K562 (cell line): ENCODE data around the gene ETHE1. TPM values are rescaled to one million over a fixed set of nuclear protein-coding genes. Genes with fewer than 3 reads are reported as not detected.

Source experiments
- ATAC-seq: fragments of 200-7000 bp; cut with Tn5 transposase; 3 replicates; pipeline ENCODE4 v1.9.1; 2020; ENCODE audit warnings: moderate library complexity
- BruUV-seq: library from RNA; stranded (reverse); fragments of 400-500 nt; replicated peaks from 2 replicates; lab custom pipeline; 2021; lab: Mats Ljungman, UMichigan
- CTCF ChIA-PET: fragments of 300-600 bp; formaldehyde crosslinking; extraction: SDS; loops from one replicate; lab custom pipeline; 2021; ENCODE audit warnings: low intra/inter-chr PET ratio; lab: Yijun Ruan, JAX
- POLR2A ChIA-PET: fragments of 300-600, 350-650 bp; sonication (Branson Sonifier 250); formaldehyde crosslinking; extraction: SDS; loops from one replicate; lab custom pipeline; 2021; ENCODE audit warnings: antibody characterized with exemption, inconsistent platforms; lab: Yijun Ruan, JAX
- DNase-seq, 4 experiments: peaks; one replicate each; pipeline versions ENCODE4 v3.0.0 to v3.0.0-alpha.2; 2011 to 2018; ENCODE audit warnings: low spot score in 3 of 4, mixed read lengths in 3 of 4; ENCODE audit errors: extremely low read depth in 1 of 4
- FAIRE-seq: peaks from 2 replicates; lab custom pipeline; 2011; peaks lifted over from hg19 to GRCh38; lab: Jason Lieb, UNC
- H2AFZ ChIP-seq: 2 replicates; pipeline ENCODE4 v1.6.0; 2011; ENCODE audit warnings: low read depth, low read length, control low read depth, inconsistent platforms
- H3K27ac ChIP-seq: fragments of 200-600 bp; 3 replicates; pipeline ENCODE4 v1.8.0; 2011; ENCODE audit warnings: low read depth, mild to moderate bottlenecking, control low read depth, inconsistent platforms, low read length, moderate library complexity, mixed read lengths; ENCODE audit errors: extremely low read depth
- H3K27me3 ChIP-seq, 2 experiments: fragments of 300-600 bp in 1 of 2; 2 replicates in 1 of 2; 3 replicates in 1 of 2; pipeline versions ENCODE4 v1.6.0 to v1.8.0; 2011; ENCODE audit warnings: inconsistent platforms in 2 of 2, low read length in 2 of 2, mild to moderate bottlenecking in 1 of 2, mixed read lengths in 1 of 2, moderate library complexity in 1 of 2; ENCODE audit not compliant: control insufficient read depth in 2 of 2, insufficient read depth in 2 of 2
- H3K36me3 ChIP-seq: fragments of 300-600 bp; 3 replicates; pipeline ENCODE4 v1.8.0; 2011; ENCODE audit warnings: mild to moderate bottlenecking, low read length, inconsistent platforms; ENCODE audit not compliant: control insufficient read depth, insufficient read depth
- H3K4me1 ChIP-seq, 2 experiments: fragments of 200-600 bp in 1 of 2; replicated peaks in 1 of 2; 2 replicates in 1 of 2; 3 replicates in 1 of 2; pipeline versions ENCODE4 v1.5.1 to v1.8.0; 2011; ENCODE audit warnings: inconsistent platforms in 2 of 2, low read length in 2 of 2, mild to moderate bottlenecking in 1 of 2, mixed read lengths in 1 of 2, moderate library complexity in 1 of 2; ENCODE audit not compliant: control insufficient read depth in 2 of 2, insufficient read depth in 2 of 2
- H3K4me2 ChIP-seq: 2 replicates; pipeline ENCODE4 v1.6.1; 2011; ENCODE audit warnings: low read length, control low read depth, inconsistent platforms, mixed read lengths; ENCODE audit not compliant: insufficient read depth
- H3K4me3 ChIP-seq: fragments of 200-600 bp; sonication (generic), shearing (Covaris generic); 2 replicates; pipeline ENCODE4 v1.5.1; 2016; ENCODE audit warnings: control low read depth, inconsistent platforms
- H3K79me2 ChIP-seq: fragments of 200-600 bp; 3 replicates; pipeline ENCODE4 v1.8.0; 2011; ENCODE audit warnings: low read length, inconsistent platforms; ENCODE audit not compliant: control insufficient read depth, insufficient read depth
- H3K9ac ChIP-seq, 2 experiments: 2 replicates each; pipeline versions ENCODE4 v1.6.0 to v1.6.1; 2011; ENCODE audit warnings: low read depth in 2 of 2, low read length in 2 of 2, control low read depth in 1 of 2, inconsistent platforms in 1 of 2, mild to moderate bottlenecking in 1 of 2, mixed read lengths in 1 of 2; ENCODE audit not compliant: insufficient read depth in 1 of 2
- H3K9me1 ChIP-seq: one replicate; pipeline ENCODE4 v1.6.0; 2011; ENCODE audit warnings: inconsistent platforms, mild to moderate bottlenecking, low read length, moderate library complexity; ENCODE audit not compliant: control insufficient read depth, insufficient read depth
- H3K9me3 ChIP-seq: replicated peaks from 2 replicates; pipeline ENCODE4 v1.5.1; 2011; ENCODE audit warnings: low read depth, low read length, inconsistent platforms; ENCODE audit not compliant: control insufficient read depth, insufficient read depth
- H4K20me1 ChIP-seq: replicated peaks from 2 replicates; pipeline ENCODE4 v1.6.1; 2011; ENCODE audit warnings: low read length, inconsistent platforms, mixed read lengths; ENCODE audit not compliant: control insufficient read depth, insufficient read depth
- FOSL1 ChIP-seq: fragments of 200-800 bp; sonication (Bioruptor generic); conservative IDR thresholded peaks from 2 replicates; pipeline ENCODE4 v1.6.1; 2016; ENCODE audit warnings: missing genetic modification characterization, missing compliant biosample characterization
- FOXA3 ChIP-seq, 2 experiments: fragments of 450-650 bp in 1 of 2; sonication (generic) in 1 of 2; formaldehyde crosslinking; IDR thresholded peaks in 1 of 2; conservative IDR thresholded peaks in 1 of 2; 2 replicates each; pipeline versions ENCODE4 v1.4.0 to v1.8.0; 2020 to 2022; ENCODE audit warnings: mild to moderate bottlenecking in 2 of 2, missing genetic modification reagents in 1 of 2
- GTF2B ChIP-seq: IDR thresholded peaks from 2 replicates; pipeline ENCODE4 v1.6.1; 2011; ENCODE audit not compliant: insufficient read length; ENCODE audit errors: extremely low read depth
- JUN ChIP-seq, 2 experiments: sonication (generic) in 1 of 2; formaldehyde crosslinking in 1 of 2; IDR thresholded peaks; 2 replicates each; pipeline versions ENCODE4 v1.6.1 to v1.8.0; 2012 to 2022; ENCODE audit warnings: borderline replicate concordance in 2 of 2, mild to moderate bottlenecking in 2 of 2, improper control_type of control experiment in 1 of 2, low read depth in 1 of 2, low read length in 1 of 2, missing genetic modification reagents in 1 of 2
- MBD2 ChIP-seq: sonication (generic); IDR thresholded peaks from 2 replicates; pipeline ENCODE4 v1.6.1; 2016; ENCODE audit warnings: low read depth, borderline replicate concordance
- MEF2D ChIP-seq: conservative IDR thresholded peaks from 2 replicates; pipeline ENCODE4 v1.6.1; 2016; ENCODE audit warnings: low read depth, missing genetic modification characterization, missing compliant biosample characterization
- MTF1 ChIP-seq: fragments of 250-450 bp; sonication (Bioruptor Pico); IDR thresholded peaks from 2 replicates; pipeline ENCODE4 v1.9.0; 2021; ENCODE audit warnings: moderate library complexity, mild to moderate bottlenecking, inconsistent platforms, borderline replicate concordance
- NCOR1 ChIP-seq: fragments of 450-650 bp; IDR thresholded peaks from 2 replicates; pipeline ENCODE4 v1.6.1; 2016; ENCODE audit warnings: mild to moderate bottlenecking, moderate library complexity
- NFE2 ChIP-seq: IDR thresholded peaks from 2 replicates; pipeline ENCODE4 v1.6.1; 2014; ENCODE audit warnings: antibody characterized with exemption, low read depth
- NFXL1 ChIP-seq: fragments of 450-650 bp; formaldehyde crosslinking; IDR thresholded peaks from 2 replicates; pipeline ENCODE4 v1.4.0; 2021; ENCODE audit warnings: mild to moderate bottlenecking
- PCBP1 ChIP-seq: fragments of 200-400 bp; formaldehyde crosslinking; IDR thresholded peaks from 2 replicates; pipeline ENCODE4 v1.6.1; 2018; ENCODE audit warnings: mild to moderate bottlenecking, low read depth, low read length; ENCODE audit not compliant: poor library complexity, severe bottlenecking
- PHF21A ChIP-seq: fragments of 450-650 bp; IDR thresholded peaks from 2 replicates; pipeline ENCODE4 v1.6.1; 2017; ENCODE audit warnings: low read depth, borderline replicate concordance
- PHF8 ChIP-seq: fragments of 200-600 bp; sonication (generic); IDR thresholded peaks from 2 replicates; pipeline ENCODE4 v1.6.1; 2012; ENCODE audit warnings: mixed run types, mild to moderate bottlenecking, inconsistent platforms, low read length, moderate library complexity, borderline replicate concordance
- RHOXF2B ChIP-seq: fragments of 250-450 bp; sonication (Bioruptor Pico); conservative IDR thresholded peaks from 2 replicates; pipeline ENCODE4 v1.5.1; 2021
- STAG1 ChIP-seq: sonication (generic); formaldehyde crosslinking; IDR thresholded peaks from 2 replicates; pipeline ENCODE4 v1.5.0; 2020; ENCODE audit warnings: missing genetic modification reagents, borderline replicate concordance
- TEAD1 ChIP-seq, 2 experiments: fragments of 450-650 bp in 1 of 2; sonication (generic) in 1 of 2; formaldehyde crosslinking; IDR thresholded peaks; 2 replicates each; pipeline versions ENCODE4 v1.4.0 to v1.8.0; 2020 to 2022; ENCODE audit warnings: mild to moderate bottlenecking in 2 of 2, missing genetic modification reagents in 1 of 2
- ZBTB1 ChIP-seq: sonication (generic); formaldehyde crosslinking; IDR thresholded peaks from 2 replicates; pipeline ENCODE4 v1.8.1; 2023; ENCODE audit warnings: missing genetic modification reagents, low read depth, mild to moderate bottlenecking, borderline replicate concordance
- ZNF184 ChIP-seq: sonication (generic); formaldehyde crosslinking; IDR thresholded peaks from 2 replicates; pipeline ENCODE4 v1.5.0; 2020; ENCODE audit warnings: missing genetic modification reagents
- WGBS: fragments of 100-300 bp; shearing (Covaris generic); methylation state at CpG from one replicate; pipeline ENCODE4 v1.1.6; 2016; ENCODE audit warnings: low coverage, mixed read lengths; ENCODE audit not compliant: insufficient coverage; ENCODE audit errors: missing lambda C conversion rate; 5-methylcytosine and 5-hydroxymethylcytosine counted together
- in situ Hi-C: fragments of 300-500 bp; cut with MboI; formaldehyde crosslinking; loops from 4 replicates; pipeline ENCODE4 v1.15.0; 2018; ENCODE audit warnings: inconsistent platforms, mixed read lengths
- intact Hi-C: fragments of 100-400 bp; cut with micrococcal nuclease; formaldehyde crosslinking; loops from 2 replicates; pipeline ENCODE4 v1.14.2; 2022
- polyA plus RNA-seq, 8 experiments: library from polyadenylated mRNA; depleted of rRNA in 4 of 8; stranded (reverse) in 5 of 8; unstranded in 3 of 8; fragments of >200 nt; fragmentation: Nextera tagmentation in 2 of 8; fragmentation: Illumina TruSeq in 1 of 8; extraction: Ambion mirVana in 2 of 8; extraction: Trizol in 1 of 8; gene quantifications; 2 replicates each; pipeline versions ENCODE4 v1.2.1 to v1.2.3, GENCODE V29; 2011 to 2014; ENCODE audit warnings: inconsistent platforms in 1 of 8, missing spikeins in 1 of 8
- total RNA-seq, 7 experiments: library from RNA; depleted of rRNA in 6 of 7; stranded (reverse); fragments of >200 nt in 6 of 7; fragmentation: Illumina TruSeq in 2 of 7; extraction: Trizol in 2 of 7; gene quantifications; 2 replicates each; pipeline versions ENCODE4 v1.2.1 to v1.2.3, GENCODE V29; 2011 to 2021; ENCODE audit warnings: low replicate concordance in 1 of 7

ETHE1 gene
- total and polyA plus RNA-seq, 9 of the 15 experiments (the other 6 are each of a cell fraction or from before 2014, with no cell fraction given) = 2.9 to 21.0 (median 10.2) TPM

DNA sequence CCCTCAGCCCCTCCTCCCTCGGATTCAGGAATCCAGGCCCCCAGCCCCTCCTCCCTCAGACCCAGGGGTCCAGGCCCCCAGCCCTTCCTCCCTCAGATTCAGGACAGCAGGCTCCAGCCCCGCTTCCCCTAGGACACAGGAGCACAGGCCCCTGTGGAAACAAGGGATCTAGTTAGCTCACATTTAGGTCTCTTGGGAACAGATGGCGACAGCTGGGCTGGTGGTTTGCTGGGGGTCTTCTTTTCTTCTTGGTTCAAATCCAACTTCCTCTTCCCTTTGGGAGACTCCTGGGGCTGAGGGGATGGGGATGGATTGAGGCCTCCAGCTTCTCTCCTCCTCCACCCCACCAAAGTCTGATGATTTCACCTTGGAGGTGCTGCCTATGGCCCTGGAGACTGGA, 25.6 kb upstream of the ETHE1 start:
- intact Hi-C loops (loop anchor here (10.0 kb wide), 1 partner anchor 72 kb away; no protein-coding TSS in a partner anchor), in situ Hi-C loops (no loop called here)
- Histone ChIP-seq H3K27me3 (no peaks in the 10 kb centered on the region), H4K20me1 (no peaks in the 10 kb centered on the region), H3K9ac (no peak overlapping the region), H3K9me1 (no peaks in the 10 kb centered on the region), H3K36me3 (peaks cover 55% of the 10 kb centered on the region; the same call in 2 of the 3 replicates), H3K9me3 (no peaks in the 10 kb centered on the region), H3K79me2 (no peaks in the 10 kb centered on the region), H2AFZ (no peak overlapping the region), H3K4me2 (no peak overlapping the region), H3K27ac (no peak overlapping the region), H3K4me3 (no peak overlapping the region), H3K4me1 (peaks cover 0 to 8% of the 10 kb centered on the region in 2 experiments; a peak in 2 of 5 replicates)
- BruUV-seq = no TSS peak
- WGBS = 94% methylated on average over 2 of the region's 3 CpGs
- ATAC-seq (no peak), FAIRE-seq (no peak), DNase-seq (no peak)
- CTCF ChIA-PET = no interaction called here
- TF ChIP-seq STAG1 (CRISPR knock-in tag) (no peak), ZNF184 (no peak), JUN (IDR thresholded peaks at IDR 0.05; ENCODE audit: borderline replicate concordance, low read depth, low read length) (no peak), JUN (CRISPR knock-in tag; IDR thresholded peaks at IDR 0.05; ENCODE audit: borderline replicate concordance) (no peak), MBD2 (no peak), NCOR1 (no peak), RHOXF2B (CRISPR knock-in tag) (no peak), PHF21A (no peak), FOSL1 (no peak), PHF8 (no peak), NFXL1 (CRISPR knock-in tag) (no peak), FOXA3 (CRISPR knock-in tag; conservative IDR thresholded peaks at IDR 0.05 in 1 of 2, IDR thresholded peaks at IDR 0.05 in 1 of 2) (no peak), PCBP1 (no peak), GTF2B (no peak), NFE2 (no peak), MTF1 (CRISPR knock-in tag) (no peak), MEF2D (tag) (no peak), TEAD1 (CRISPR knock-in tag; IDR thresholded peaks at IDR 0.05) (no peak), ZBTB1 (CRISPR knock-in tag) (no peak)
- POLR2A ChIA-PET = interaction anchor here (1.1 kb wide), 1 partner anchor 56 kb away, joined by 3 read pairs; no protein-coding TSS in a partner anchor
